ENCODE results near the gene ZNF358.
A peak's percentile ranks its signal among the peaks of the same experiment; 100 is the strongest.

ZNF358 gene

GRCh38 chr19:7515645-7516151 is at the start of gene ZNF358:
Gene ZNF358 (plus strand): TSS chr19:7516103. CDS start chr19:7519243, 3,140 bp downstream.
- DNase-seq, result peak; percentile 60

- no peak for DNase-seq
Observed at GRCh38 chr19:7467009-7467989, 48.6 kb upstream of the ZNF358 start.

- DNase-seq, result no peak
Observed at GRCh38 chr19:7468840-7469239, 47.1 kb upstream of the ZNF358 start.

GRCh38 chr19:7469669-7470285 is 46.1 kb upstream of the ZNF358 start:
- no peak for DNase-seq

GRCh38 chr19:7470540-7471305 is 45.2 kb upstream of the ZNF358 start:
- no peak for DNase-seq

- no peak for DNase-seq
Observed at GRCh38 chr19:7471696-7472615, 43.9 kb upstream of the ZNF358 start.

GRCh38 chr19:7475665-7476064 is 40.2 kb upstream of the ZNF358 start:
- DNase-seq, result no peak

GRCh38 chr19:7476241-7476640 is 39.7 kb upstream of the ZNF358 start:
- DNase-seq, result no peak

GRCh38 chr19:7476777-7477494 is 39.0 kb upstream of the ZNF358 start:
- DNase-seq, result no peak

- no peak for DNase-seq
Observed at GRCh38 chr19:7477758-7478157, 38.1 kb upstream of the ZNF358 start.

- no peak for DNase-seq
Observed at GRCh38 chr19:7478173-7478842, 37.6 kb upstream of the ZNF358 start.

- DNase-seq, result no peak
Observed at GRCh38 chr19:7478843-7479227, 37.1 kb upstream of the ZNF358 start.

GRCh38 chr19:7480222-7480969 is 35.5 kb upstream of the ZNF358 start:
- no peak for DNase-seq

GRCh38 chr19:7480970-7481255 is 35.0 kb upstream of the ZNF358 start:
- no peak for DNase-seq

- peak; percentile 47 for DNase-seq
Observed at GRCh38 chr19:7482584-7483439, 33.1 kb upstream of the ZNF358 start.

GRCh38 chr19:7483720-7484201 is 32.1 kb upstream of the ZNF358 start:
- DNase-seq, result no peak

- DNase-seq, result no peak
Observed at GRCh38 chr19:7486923-7487322, 29.0 kb upstream of the ZNF358 start.

GRCh38 chr19:7488736-7489353 is 27.1 kb upstream of the ZNF358 start, which contains the start of gene PEX11G:
Gene PEX11G (minus strand): TSS chr19:7489035. CDS start chr19:7489010, 25 bp downstream.
- DNase-seq, result peak; percentile 77
